GM21825 (cell line): Measurements from ENCODE around the gene PGM2L1.
"Not testable (repeated sequence)": the region's sequence is repeated elsewhere in the genome, so short reads cannot be mapped to it uniquely, and the experiment has no call there.

Experiments used
- ATAC-seq: cut with Tn5 transposase; IDR thresholded peaks from one replicate; pipeline ENCODE4 v1.9.1; 2021; ENCODE audit warnings: mild to moderate bottlenecking, moderate library complexity; ENCODE audit not compliant: unreplicated experiment

PGM2L1 gene

GRCh38 chr11:74341921-74342320 lies 56.3 kb downstream of the PGM2L1 start:
- ATAC-seq = no peak

GRCh38 chr11:74339619-74340018 lies 58.6 kb downstream of the PGM2L1 start:
- no peak for ATAC-seq

GRCh38 chr11:74338963-74339362 lies 59.3 kb downstream of the PGM2L1 start:
- no peak for ATAC-seq

- ATAC-seq = no peak
These were observed 65.0 kb downstream of the PGM2L1 start for GRCh38 chr11:74333193-74333592.

- no peak for ATAC-seq
These were observed 65.9 kb downstream of the PGM2L1 start for GRCh38 chr11:74332291-74332690.

GRCh38 chr11:74331000-74331399 lies 67.2 kb downstream of the PGM2L1 start:
- ATAC-seq = not testable (repeated sequence)

GRCh38 chr11:74330075-74330858 lies 68.0 kb downstream of the PGM2L1 start:
- ATAC-seq = no peak

- no peak for ATAC-seq
These were observed 71.2 kb downstream of the PGM2L1 start for GRCh38 chr11:74327076-74327475.

- ATAC-seq = no peak
These were observed 71.6 kb downstream of the PGM2L1 start for GRCh38 chr11:74326665-74327064.

GRCh38 chr11:74325649-74326645 lies 72.3 kb downstream of the PGM2L1 start:
- ATAC-seq = no peak

- ATAC-seq = no peak
These were observed 75.6 kb downstream of the PGM2L1 start for GRCh38 chr11:74322667-74323066.

- no peak for ATAC-seq
These were observed 76.6 kb downstream of the PGM2L1 start for GRCh38 chr11:74321487-74322188.

GRCh38 chr11:74320538-74320937 lies 77.7 kb downstream of the PGM2L1 start:
- ATAC-seq = no peak

GRCh38 chr11:74319139-74319816 lies 79.0 kb downstream of the PGM2L1 start:
- ATAC-seq = no peak

GRCh38 chr11:74318241-74318932 lies 79.8 kb downstream of the PGM2L1 start:
- no peak for ATAC-seq

GRCh38 chr11:74316772-74317505 lies 81.3 kb downstream of the PGM2L1 start:
- no peak for ATAC-seq

- no peak for ATAC-seq
These were observed 85.9 kb downstream of the PGM2L1 start for GRCh38 chr11:74312326-74312725.

- no peak for ATAC-seq
These were observed 86.8 kb downstream of the PGM2L1 start, which contains the start of gene P4HA3 for GRCh38 chr11:74311352-74311926. Gene P4HA3, minus strand, starts transcription at chr11:74311640. Its CDS starts 29 bp downstream, at chr11:74311611.

- ATAC-seq = no peak
These were observed 87.4 kb downstream of the PGM2L1 start for GRCh38 chr11:74310857-74311256.
